ENCODE data around the gene CYGB.
"Not testable (repeated sequence)": the region's sequence is repeated elsewhere in the genome, so short reads cannot be mapped to it uniquely, and the experiment has no call there.

Gene CYGB

GRCh38 chr17:76528528-76529223 lies 8.8 kb downstream of the CYGB start:
- Histone ChIP-seq H3K4me1 (ENCODE audit: control insufficient read depth, insufficient read depth, low read depth, low read length) (peaks cover 49% of the 10 kb centered on the region), H2BK120ac (ENCODE audit: low read depth, low read length) (peak overlapping the region; percentile 99), H3K4me2 (ENCODE audit: low read length, poor library complexity, severe bottlenecking) (no peak overlapping the region), H3K27me3 (ENCODE audit: control insufficient read depth in 1 of 2, insufficient read depth in 1 of 2, low read length in 2 of 2) (no peaks in the 10 kb centered on the region), H3K4me3 (ENCODE audit: insufficient read depth in 1 of 2, low read depth in 1 of 2, low read length in 2 of 2) (peak overlapping the region in 1 of 2 experiments; percentile 45), H2BK5ac (ENCODE audit: low read depth, low read length, poor library complexity, severe bottlenecking) (no peak overlapping the region), H4K91ac (ENCODE audit: low read length) (peak overlapping the region; percentile 97), H3K23ac (ENCODE audit: low read length in 2 of 2) (peak overlapping the region in 1 of 2 experiments; percentile 63), H3K36me3 (ENCODE audit: control insufficient read depth in 1 of 2, insufficient read depth in 2 of 2, low read depth in 1 of 2, low read length in 2 of 2) (peaks cover 4 to 11% of the 10 kb centered on the region in 2 experiments), H2BK15ac (ENCODE audit: low read depth, poor library complexity, severe bottlenecking) (peak overlapping the region; percentile 99), H3K79me1 (replicated peaks; ENCODE audit: low read length, poor library complexity, severe bottlenecking) (no peaks in the 10 kb centered on the region), H2BK12ac (ENCODE audit: low read length in 2 of 2) (peak overlapping the region; percentile 94 to 100), H3K27ac (ENCODE audit: low read length, poor library complexity, severe bottlenecking) (no peak overlapping the region), H3K18ac (ENCODE audit: low read depth in 1 of 2, low read length in 2 of 2) (peak overlapping the region; percentile 92 to 96), H2AK5ac (ENCODE audit: low read length, severe bottlenecking) (peak overlapping the region; percentile 31), H3K9me3 (ENCODE audit: control insufficient read depth, low read length) (no peaks in the 10 kb centered on the region), H3K14ac (ENCODE audit: low read length in 2 of 2) (peak overlapping the region in 1 of 2 experiments; percentile 73), H3K4ac (ENCODE audit: low read depth in 1 of 2, low read length in 2 of 2) (peak overlapping the region; percentile 99), H3K9ac (ENCODE audit: low read length) (peak overlapping the region; percentile 88), H4K8ac (ENCODE audit: low read length) (peak overlapping the region; percentile 98), H2AFZ (ENCODE audit: low read depth, low read length) (no peak overlapping the region)
- 66% methylated on average over 25 of the region's 31 CpGs for WGBS
- peak; percentile 56 for DNase-seq

GRCh38 chr17:76528156-76528527 lies 9.4 kb downstream of the CYGB start:
- Histone ChIP-seq H3K18ac (ENCODE audit: low read depth in 1 of 2, low read length in 2 of 2) (peak overlapping the region; percentile 92 to 96), H2BK5ac (ENCODE audit: low read depth, low read length, poor library complexity, severe bottlenecking) (no peak overlapping the region), H3K4me2 (ENCODE audit: low read length, poor library complexity, severe bottlenecking) (no peak overlapping the region), H2BK12ac (ENCODE audit: low read length in 2 of 2) (peak overlapping the region; percentile 94 to 100), H3K4me1 (ENCODE audit: control insufficient read depth, insufficient read depth, low read depth, low read length) (peaks cover 52% of the 10 kb centered on the region), H3K4ac (ENCODE audit: low read depth in 1 of 2, low read length in 2 of 2) (peak overlapping the region; percentile 99), H3K27ac (ENCODE audit: low read length, poor library complexity, severe bottlenecking) (no peak overlapping the region), H4K8ac (ENCODE audit: low read length) (peak overlapping the region; percentile 98), H2AK5ac (ENCODE audit: low read length, severe bottlenecking) (peak overlapping the region; percentile 31), H3K9me3 (ENCODE audit: control insufficient read depth, low read length) (no peaks in the 10 kb centered on the region), H3K36me3 (ENCODE audit: control insufficient read depth in 1 of 2, insufficient read depth in 2 of 2, low read depth in 1 of 2, low read length in 2 of 2) (peaks cover 4 to 8% of the 10 kb centered on the region in 2 experiments), H3K9ac (ENCODE audit: low read length) (peak overlapping the region; percentile 88), H3K14ac (ENCODE audit: low read length in 2 of 2) (peak overlapping the region in 1 of 2 experiments; percentile 73), H3K4me3 (ENCODE audit: insufficient read depth in 1 of 2, low read depth in 1 of 2, low read length in 2 of 2) (peak overlapping the region in 1 of 2 experiments; percentile 24), H3K79me1 (replicated peaks; ENCODE audit: low read length, poor library complexity, severe bottlenecking) (no peaks in the 10 kb centered on the region), H4K91ac (ENCODE audit: low read length) (peak overlapping the region; percentile 97), H3K27me3 (ENCODE audit: control insufficient read depth in 1 of 2, insufficient read depth in 1 of 2, low read length in 2 of 2) (no peaks in the 10 kb centered on the region), H2BK15ac (ENCODE audit: low read depth, poor library complexity, severe bottlenecking) (peak overlapping the region; percentile 99), H3K23ac (ENCODE audit: low read length in 2 of 2) (peak overlapping the region in 1 of 2 experiments; percentile 9), H2BK120ac (ENCODE audit: low read depth, low read length) (peak overlapping the region; percentile 93), H2AFZ (ENCODE audit: low read depth, low read length) (no peak overlapping the region)
- WGBS, result 62% methylated on average over 15 of the region's 15 CpGs
- DNase-seq, result no peak

- Histone ChIP-seq H3K9ac (ENCODE audit: low read length) (peak overlapping the region; percentile 57), H3K9me3 (ENCODE audit: control insufficient read depth, low read length) (no peaks in the 10 kb centered on the region), H3K18ac (ENCODE audit: low read depth in 1 of 2, low read length in 2 of 2) (peak overlapping the region; percentile 90 to 91), H2AFZ (ENCODE audit: low read depth, low read length) (no peak overlapping the region), H2BK5ac (ENCODE audit: low read depth, low read length, poor library complexity, severe bottlenecking) (no peak overlapping the region), H4K8ac (ENCODE audit: low read length) (peak overlapping the region; percentile 80), H3K14ac (ENCODE audit: low read length in 2 of 2) (peak overlapping the region in 1 of 2 experiments; percentile 37), H3K23ac (ENCODE audit: low read length in 2 of 2) (no peak overlapping the region), H2BK12ac (ENCODE audit: low read length in 2 of 2) (peak overlapping the region; percentile 22 to 87), H2AK5ac (ENCODE audit: low read length, severe bottlenecking) (no peak overlapping the region), H3K4me1 (ENCODE audit: control insufficient read depth, insufficient read depth, low read depth, low read length) (peaks cover 57% of the 10 kb centered on the region), H3K36me3 (ENCODE audit: control insufficient read depth in 1 of 2, insufficient read depth in 2 of 2, low read depth in 1 of 2, low read length in 2 of 2) (peaks cover 4% of the 10 kb centered on the region in 2 experiments), H3K4ac (ENCODE audit: low read depth in 1 of 2, low read length in 2 of 2) (peak overlapping the region; percentile 52 to 88), H2BK120ac (ENCODE audit: low read depth, low read length) (peak overlapping the region; percentile 71), H4K91ac (ENCODE audit: low read length) (peak overlapping the region; percentile 92), H3K4me3 (ENCODE audit: insufficient read depth in 1 of 2, low read depth in 1 of 2, low read length in 2 of 2) (peak overlapping the region in 1 of 2 experiments; percentile 24), H3K27me3 (ENCODE audit: control insufficient read depth in 1 of 2, insufficient read depth in 1 of 2, low read length in 2 of 2) (no peaks in the 10 kb centered on the region), H3K4me2 (ENCODE audit: low read length, poor library complexity, severe bottlenecking) (peak overlapping the region; percentile 37), H2BK15ac (ENCODE audit: low read depth, poor library complexity, severe bottlenecking) (peak overlapping the region; percentile 85), H3K79me1 (replicated peaks; ENCODE audit: low read length, poor library complexity, severe bottlenecking) (no peaks in the 10 kb centered on the region), H3K27ac (ENCODE audit: low read length, poor library complexity, severe bottlenecking) (no peak overlapping the region)
- 13% methylated on average over 17 of the region's 26 CpGs for WGBS
- peak; percentile 94 for DNase-seq
Observed at GRCh38 chr17:76527430-76528111, 9.9 kb downstream of the CYGB start.

- Histone ChIP-seq H3K4me1 (ENCODE audit: control insufficient read depth, insufficient read depth, low read depth, low read length) (peaks cover 57% of the 10 kb centered on the region), H3K4ac (ENCODE audit: low read depth in 1 of 2, low read length in 2 of 2) (peak overlapping the region in 1 of 2 experiments; percentile 52), H4K8ac (ENCODE audit: low read length) (peak overlapping the region; percentile 80), H4K91ac (ENCODE audit: low read length) (peak overlapping the region; percentile 92), H2BK12ac (ENCODE audit: low read length in 2 of 2) (peak overlapping the region; percentile 22 to 81), H3K18ac (ENCODE audit: low read depth in 1 of 2, low read length in 2 of 2) (peak overlapping the region; percentile 90 to 91), H2BK120ac (ENCODE audit: low read depth, low read length) (peak overlapping the region; percentile 71), H2BK15ac (ENCODE audit: low read depth, poor library complexity, severe bottlenecking) (peak overlapping the region; percentile 85), H3K9ac (ENCODE audit: low read length) (peak overlapping the region; percentile 57), H3K4me3 (ENCODE audit: insufficient read depth in 1 of 2, low read depth in 1 of 2, low read length in 2 of 2) (peak overlapping the region in 1 of 2 experiments; percentile 24)
- not testable (repeated sequence) for H2AFZ ChIP-seq (ENCODE audit: low read depth, low read length); H3K9me3 ChIP-seq (ENCODE audit: control insufficient read depth, low read length); H3K14ac ChIP-seq (ENCODE audit: low read length in 2 of 2); H2BK5ac ChIP-seq (ENCODE audit: low read depth, low read length, poor library complexity, severe bottlenecking); H3K36me3 ChIP-seq (ENCODE audit: control insufficient read depth in 1 of 2, insufficient read depth in 2 of 2, low read depth in 1 of 2, low read length in 2 of 2); H3K79me1 ChIP-seq (replicated peaks; ENCODE audit: low read length, poor library complexity, severe bottlenecking); H3K27me3 ChIP-seq (ENCODE audit: control insufficient read depth in 1 of 2, insufficient read depth in 1 of 2, low read length in 2 of 2); H3K23ac ChIP-seq (ENCODE audit: low read length in 2 of 2); H3K27ac ChIP-seq (ENCODE audit: low read length, poor library complexity, severe bottlenecking); H3K4me2 ChIP-seq (ENCODE audit: low read length, poor library complexity, severe bottlenecking); DNase-seq; H2AK5ac ChIP-seq (ENCODE audit: low read length, severe bottlenecking)
- 79% methylated on average over 9 of the region's 9 CpGs for WGBS
Observed at GRCh38 chr17:76527016-76527415, 10.5 kb downstream of the CYGB start.

Data from mesenchymal stem cell (in vitro differentiated cells and primary cell).